ENCODE data around the gene TBC1D3B.

DNA sequence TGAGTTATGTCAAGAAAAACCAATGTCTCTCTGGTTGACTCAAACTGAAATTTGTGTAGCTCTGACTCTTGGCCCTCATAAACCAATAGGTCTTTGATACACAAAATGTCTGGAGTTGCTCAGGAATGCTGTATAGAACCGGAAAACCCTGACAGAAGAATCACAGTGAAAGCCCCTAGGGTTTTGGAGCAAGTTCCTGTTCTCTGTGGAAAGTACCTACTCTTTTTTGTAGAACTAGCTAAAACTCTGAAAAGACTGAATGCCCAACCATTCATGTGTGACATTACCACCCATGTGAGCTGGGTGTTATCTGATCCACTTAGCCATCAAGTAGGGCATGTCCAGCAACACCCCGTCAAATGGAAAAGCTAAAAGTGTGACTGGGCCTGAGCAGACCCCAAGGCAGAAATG lies 44.0 kb downstream of the TBC1D3B start:
- TF ChIP-seq SUZ12 (IDR thresholded peaks at IDR 0.05; ENCODE audit: extremely low read depth, insufficient read depth, insufficient read length) = no peak
- TF ChIP-seq ZNF274 (IDR thresholded peaks at IDR 0.05; ENCODE audit: low read depth, low read length) = no peak
